Islet precursor cell (in vitro differentiated cells): ENCODE measurements around the gene ST6GALNAC3.

ENCODE experiments used
- DNase-seq: peaks from one replicate; pipeline ENCODE4 v3.0.0-alpha.2; 2018

ST6GALNAC3 gene

DNA sequence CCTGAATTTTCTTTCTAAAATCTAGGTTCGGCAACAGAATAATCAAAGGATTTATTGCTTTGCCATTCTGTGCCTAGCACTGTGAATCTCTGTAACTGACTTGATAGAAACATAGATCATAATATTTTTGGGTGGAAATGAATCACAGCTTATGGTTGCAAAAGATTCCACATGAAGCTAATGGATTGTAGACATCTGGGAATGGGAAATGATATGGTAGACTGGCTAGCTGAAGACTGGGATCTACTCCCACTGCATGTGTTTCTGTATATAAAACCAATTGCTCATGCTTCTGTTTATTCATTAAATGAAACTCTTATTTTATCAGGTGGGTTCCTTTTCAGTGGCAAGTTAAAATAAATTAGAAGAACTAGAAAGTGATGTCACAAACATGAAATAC, 395.6 kb downstream of the ST6GALNAC3 start:
- no peak for DNase-seq

GRCh38 chr1:76471536-76471935, 397.0 kb downstream of the ST6GALNAC3 start:
- no peak for DNase-seq

GRCh38 chr1:76473591-76473990, 399.0 kb downstream of the ST6GALNAC3 start:
- no peak for DNase-seq

GRCh38 chr1:76474922-76475321, 400.4 kb downstream of the ST6GALNAC3 start:
- DNase-seq, result no peak

DNA sequence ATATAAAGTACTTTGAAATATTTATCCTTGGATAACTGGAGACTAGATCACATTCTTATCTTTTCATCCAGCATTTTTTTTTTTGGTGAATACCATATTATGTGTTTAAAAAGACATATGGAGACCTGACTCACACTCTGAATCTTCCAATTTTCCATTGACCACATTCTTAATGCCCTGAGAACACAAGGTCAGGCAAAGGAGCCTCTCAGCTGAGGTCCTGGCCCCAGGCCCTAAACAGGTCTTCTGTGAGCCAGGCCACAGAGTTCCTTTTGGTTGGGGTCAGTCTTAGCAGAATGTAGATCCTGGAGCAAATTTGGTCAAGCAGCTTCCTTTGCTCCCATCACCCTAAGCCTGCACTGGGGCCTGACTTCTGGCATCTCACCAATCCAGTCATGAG, 402.6 kb downstream of the ST6GALNAC3 start:
- no peak for DNase-seq

GRCh38 chr1:76480827-76481226, 406.3 kb downstream of the ST6GALNAC3 start:
- no peak for DNase-seq

DNA sequence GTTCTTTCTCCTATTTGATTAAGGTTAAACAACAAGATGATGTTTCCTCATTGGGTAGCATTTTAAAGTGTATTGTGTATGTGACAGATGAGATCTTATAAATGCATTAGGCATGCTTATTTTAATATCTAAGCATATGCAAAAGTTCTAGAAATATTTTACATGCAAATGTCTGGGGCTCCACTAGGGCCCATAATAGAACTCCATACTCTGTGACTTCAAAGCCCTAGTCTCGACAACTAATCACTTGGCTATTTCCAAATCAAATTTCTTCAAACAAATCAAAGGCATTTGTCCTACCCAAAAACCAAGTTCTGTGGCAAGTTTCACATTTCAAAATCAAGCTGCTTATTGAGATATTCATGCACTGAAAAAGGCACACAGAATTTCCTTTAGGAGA, 407.1 kb downstream of the ST6GALNAC3 start:
- DNase-seq, result no peak

DNA sequence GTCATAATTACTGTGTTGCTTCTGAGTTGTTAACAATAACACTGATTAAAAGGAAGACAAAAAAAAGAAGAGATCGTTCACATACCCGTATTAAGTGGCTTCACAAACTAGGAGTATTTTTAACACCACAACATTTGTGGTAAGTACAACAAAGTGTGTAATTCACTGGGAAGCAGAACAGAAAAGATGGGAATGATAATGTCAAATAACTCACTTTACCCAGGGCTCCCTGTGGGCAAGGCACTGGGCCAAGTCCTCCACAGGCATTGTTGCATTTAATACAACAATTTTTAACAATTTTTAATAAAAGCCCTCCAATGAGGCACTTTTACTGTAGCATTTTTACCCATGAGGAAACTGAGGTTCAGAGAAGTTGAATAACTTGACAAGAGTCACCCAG, 407.7 kb downstream of the ST6GALNAC3 start:
- no peak for DNase-seq

- DNase-seq, result no peak
Measured at GRCh38 chr1:76491737-76492136, 417.2 kb downstream of the ST6GALNAC3 start.

DNA sequence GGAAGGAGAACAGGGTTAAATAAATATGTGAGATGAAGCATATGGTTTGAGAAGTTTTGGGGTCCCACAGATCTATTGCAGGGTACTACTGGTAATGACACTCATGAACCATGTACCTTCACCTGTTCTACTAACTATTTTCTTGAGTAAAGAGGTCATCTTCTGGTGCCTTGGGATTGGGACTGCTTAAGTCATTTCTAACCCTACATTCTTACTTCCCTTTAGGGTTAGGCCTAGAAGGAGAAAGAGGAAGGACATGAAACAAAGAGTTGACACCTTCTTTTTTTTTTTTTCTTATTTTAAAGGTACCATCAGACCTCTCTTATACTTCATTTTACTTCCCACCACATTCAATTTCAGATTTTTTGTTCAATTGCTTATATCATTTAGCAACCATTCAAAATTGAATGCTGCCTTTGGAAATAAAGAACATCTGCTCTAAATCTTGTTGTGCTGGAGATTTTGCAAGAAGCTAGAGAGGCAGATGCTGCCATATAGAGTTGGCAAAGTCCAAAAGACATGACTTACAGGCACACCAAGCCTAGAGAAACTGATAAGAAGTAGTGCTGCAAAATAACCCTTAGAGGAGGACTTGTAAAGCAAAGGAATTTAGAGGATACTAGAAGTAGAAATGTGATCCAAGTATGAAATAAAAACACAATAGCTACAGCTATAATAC, 418.3 kb downstream of the ST6GALNAC3 start:
- no peak for DNase-seq

DNA sequence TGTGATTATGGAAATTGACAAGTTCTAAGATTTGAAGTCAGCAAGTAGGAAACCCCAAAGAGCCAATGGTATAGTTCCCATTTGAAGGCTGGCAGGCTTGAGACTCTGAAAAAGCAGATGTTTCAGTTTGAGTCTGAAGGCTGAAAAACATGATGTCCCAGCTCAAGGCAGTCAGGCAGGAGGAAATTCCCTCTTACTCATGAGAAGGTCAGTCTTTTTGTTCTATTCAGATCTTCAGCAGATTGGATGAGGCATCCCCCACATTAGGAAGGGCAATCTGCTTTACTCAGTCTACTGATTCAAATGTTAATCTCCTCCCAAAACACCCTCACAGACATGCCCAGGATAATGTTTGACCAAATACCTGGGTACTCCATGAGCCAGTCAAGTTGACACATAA, 420.3 kb downstream of the ST6GALNAC3 start:
- no peak for DNase-seq

DNA sequence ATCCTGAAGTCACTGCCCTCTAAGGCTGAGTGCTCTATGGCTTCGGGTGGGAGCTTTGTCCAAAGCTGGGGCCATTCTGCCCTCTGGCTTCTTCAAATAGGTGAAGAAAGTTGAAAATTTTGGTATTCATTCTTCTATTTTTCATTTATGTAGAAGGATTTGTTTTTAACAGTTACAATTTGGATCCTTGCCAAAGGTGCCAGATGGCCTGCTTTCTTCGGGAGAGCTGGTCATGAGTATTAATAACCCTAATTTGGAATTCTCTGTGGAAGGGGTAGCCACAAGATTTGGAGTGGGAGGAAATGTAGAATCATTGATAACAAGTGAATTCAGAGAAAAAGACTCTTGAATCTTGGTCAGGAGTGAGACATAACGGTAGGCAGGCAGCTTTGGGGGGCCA, 422.3 kb downstream of the ST6GALNAC3 start:
- no peak for DNase-seq

- DNase-seq, result no peak
Measured at GRCh38 chr1:76500116-76500515, 425.6 kb downstream of the ST6GALNAC3 start.

DNA sequence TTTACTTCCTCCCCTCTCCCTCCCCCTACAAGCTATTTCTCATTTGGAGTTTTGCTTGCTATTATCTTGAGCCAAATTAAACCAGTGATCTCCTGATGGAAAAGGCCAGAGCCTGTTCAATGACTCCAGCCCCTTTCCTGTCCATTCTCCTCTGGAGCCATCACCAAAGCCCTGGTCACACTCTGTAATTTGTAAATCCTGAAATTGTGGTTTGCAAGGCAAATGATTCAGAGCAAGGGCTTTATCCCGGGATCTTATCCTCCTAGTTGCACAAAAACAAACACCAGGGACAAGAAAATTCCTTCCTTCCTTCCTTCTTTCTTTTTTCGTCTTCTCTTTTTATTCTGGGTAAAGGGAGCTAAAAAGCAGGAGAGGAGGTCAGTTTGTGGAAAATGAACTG, 426.6 kb downstream of the ST6GALNAC3 start:
- DNase-seq, result no peak

DNA sequence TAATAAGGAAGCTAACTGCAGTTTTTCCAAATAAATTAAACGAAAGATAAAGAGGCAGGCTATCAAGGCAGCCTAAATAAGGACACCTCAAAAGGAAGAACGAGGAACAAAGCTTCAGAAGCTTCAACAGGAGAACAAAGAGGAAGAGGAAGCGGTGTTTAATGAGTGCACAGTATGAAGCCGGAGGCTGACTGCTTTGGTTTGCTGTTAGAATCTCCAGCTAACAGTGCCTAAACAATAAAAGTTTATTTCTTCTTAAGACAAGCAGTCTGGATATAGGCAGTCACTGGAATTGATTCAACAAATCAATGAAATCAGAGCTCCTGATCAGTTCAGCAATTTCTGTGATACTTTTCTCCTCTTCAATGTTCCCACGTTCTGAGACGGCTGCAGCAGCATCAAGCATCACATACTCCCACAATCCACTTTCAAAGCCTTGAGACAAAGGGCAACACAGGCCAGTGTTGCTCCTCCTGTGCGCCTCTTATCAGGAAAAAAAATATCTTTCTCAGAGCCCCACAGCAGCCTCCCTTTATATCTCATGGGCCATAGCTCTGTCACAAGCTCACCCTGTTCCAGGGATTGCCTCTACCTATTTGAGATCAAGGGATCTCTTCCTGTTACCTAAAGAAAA, 427.2 kb downstream of the ST6GALNAC3 start:
- DNase-seq, result no peak

DNA sequence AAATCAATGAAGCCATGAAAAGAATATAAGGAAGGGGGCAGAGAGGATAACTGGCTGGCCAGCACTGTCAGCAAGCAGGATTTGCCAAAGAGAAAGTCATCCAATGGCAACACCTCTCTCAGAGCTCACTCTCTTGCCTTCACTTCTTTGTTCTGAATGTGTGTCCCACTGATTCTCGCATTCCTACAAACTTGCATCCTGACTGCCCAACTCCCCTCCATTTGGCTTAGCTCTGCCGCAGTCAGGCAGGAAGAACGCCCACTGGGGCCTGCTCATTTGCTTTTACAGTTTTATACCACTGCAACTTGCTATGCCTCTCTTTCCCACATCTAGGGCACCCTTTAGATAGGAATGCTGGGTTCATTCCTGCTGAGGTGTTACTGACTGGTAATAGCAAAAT, 428.6 kb downstream of the ST6GALNAC3 start:
- no peak for DNase-seq

DNA sequence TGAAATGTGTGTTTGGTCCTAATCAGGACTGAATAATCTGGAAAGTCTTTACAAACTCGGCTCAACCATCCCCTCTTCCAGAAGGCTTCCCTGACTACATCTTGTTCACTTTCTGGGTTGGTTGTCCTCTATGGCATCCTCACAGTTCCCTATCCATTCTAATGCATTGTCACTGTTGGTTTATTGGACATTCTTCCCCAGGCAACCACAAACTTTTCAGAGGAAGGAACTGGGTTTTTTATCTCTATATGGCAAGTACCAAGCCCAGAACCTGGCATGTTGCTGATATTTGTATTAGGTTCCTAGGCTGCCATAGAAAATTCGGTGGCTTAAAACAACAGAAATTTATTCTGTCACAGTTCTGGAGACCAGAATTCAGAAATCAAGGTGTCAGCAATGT, 429.2 kb downstream of the ST6GALNAC3 start:
- no peak for DNase-seq

DNA sequence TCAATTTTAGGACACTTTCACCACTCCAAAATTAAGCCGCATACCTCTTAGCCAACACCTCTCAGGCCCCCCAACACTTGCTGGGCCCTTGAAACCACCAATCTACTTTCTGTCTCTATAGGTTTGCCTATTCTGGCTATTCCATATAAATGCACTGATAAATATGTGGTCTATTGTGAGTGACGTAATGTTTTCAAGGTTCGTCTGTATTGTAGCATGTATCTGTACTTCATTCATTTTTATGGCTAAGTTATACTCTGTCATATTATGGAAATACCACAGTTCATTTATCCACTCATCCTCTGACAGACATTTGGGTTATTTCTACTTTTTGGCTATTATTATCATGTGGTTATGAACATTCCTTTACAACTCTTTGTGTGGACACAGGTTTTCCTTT, 432.8 kb downstream of the ST6GALNAC3 start:
- DNase-seq, result no peak

- no peak for DNase-seq
Measured at GRCh38 chr1:76508871-76509270, 434.3 kb downstream of the ST6GALNAC3 start.

GRCh38 chr1:76510672-76511557, 436.4 kb downstream of the ST6GALNAC3 start:
- peak; percentile 75 for DNase-seq

- no peak for DNase-seq
Measured at GRCh38 chr1:76511558-76512179, 437.1 kb downstream of the ST6GALNAC3 start.

DNA sequence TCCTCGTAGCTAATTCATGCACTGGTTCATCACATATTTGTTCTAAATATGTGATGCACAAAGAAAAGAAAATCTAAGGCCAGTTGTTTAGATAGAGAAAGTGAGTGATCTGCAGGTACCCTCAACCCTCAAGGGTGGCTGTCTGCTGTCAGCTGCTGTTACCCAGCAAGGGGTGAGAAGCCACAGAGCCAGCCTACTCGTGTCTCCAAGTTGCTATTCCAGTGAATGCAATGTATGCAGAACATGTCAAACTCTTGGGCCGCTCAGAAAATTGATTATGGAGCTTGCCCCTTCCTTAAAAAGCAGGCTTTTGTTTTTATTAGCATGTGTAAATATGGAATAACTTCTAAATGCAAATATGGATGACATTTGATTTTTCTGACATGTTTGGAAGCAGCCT, 456.4 kb downstream of the ST6GALNAC3 start:
- DNase-seq, result no peak

GRCh38 chr1:76541618-76542017, 467.1 kb downstream of the ST6GALNAC3 start:
- DNase-seq, result no peak
